HG03571 (cell line): ENCODE data around the gene LIME1.

Experiments used
- ATAC-seq: cut with Tn5 transposase; IDR thresholded peaks from one replicate; pipeline ENCODE4 v1.9.1; 2021; ENCODE audit not compliant: unreplicated experiment

Gene LIME1

GRCh38 chr20:63696628-63697356 lies 39.7 kb upstream of the LIME1 start, which contains the start of gene TNFRSF6B:
TSS of gene TNFRSF6B (plus strand) at chr20:63696652. CDS start at chr20:63696768, 116 bp downstream.
- no peak for ATAC-seq

- no peak for ATAC-seq
Observed at GRCh38 chr20:63697357-63697867, 39.1 kb upstream of the LIME1 start.

- no peak for ATAC-seq
Observed at GRCh38 chr20:63697868-63698545, 38.5 kb upstream of the LIME1 start.

GRCh38 chr20:63698739-63699465 lies 37.6 kb upstream of the LIME1 start:
- ATAC-seq: no peak

GRCh38 chr20:63699466-63700198 lies 36.8 kb upstream of the LIME1 start:
- no peak for ATAC-seq

- ATAC-seq: no peak
Observed at GRCh38 chr20:63700199-63701050, 36.0 kb upstream of the LIME1 start.

GRCh38 chr20:63701051-63701328 lies 35.5 kb upstream of the LIME1 start:
- no peak for ATAC-seq

- no peak for ATAC-seq
Observed at GRCh38 chr20:63701329-63702035, 35.0 kb upstream of the LIME1 start.

- ATAC-seq: no peak
Observed at GRCh38 chr20:63702036-63702665, 34.3 kb upstream of the LIME1 start.

- no peak for ATAC-seq
Observed at GRCh38 chr20:63702751-63703470, 33.6 kb upstream of the LIME1 start.

GRCh38 chr20:63703471-63703975 lies 32.9 kb upstream of the LIME1 start:
- ATAC-seq: no peak

- ATAC-seq: no peak
Observed at GRCh38 chr20:63703976-63704748, 32.3 kb upstream of the LIME1 start.

- no peak for ATAC-seq
Observed at GRCh38 chr20:63704749-63705117, 31.7 kb upstream of the LIME1 start.

- no peak for ATAC-seq
Observed at GRCh38 chr20:63705232-63706026, 31.0 kb upstream of the LIME1 start.

GRCh38 chr20:63706027-63706695 lies 30.3 kb upstream of the LIME1 start:
- ATAC-seq: no peak

GRCh38 chr20:63706852-63707557 lies 29.5 kb upstream of the LIME1 start:
- peak; percentile 24 for ATAC-seq
